K562 (cell line): Measurements from ENCODE around the gene SSU72. TPM values are rescaled to one million over a fixed set of nuclear protein-coding genes. Genes with fewer than 3 reads are reported as not detected.
A peak's percentile ranks its signal among the peaks of the same experiment; 100 is the strongest.

Experiments
- CEBPG ChIP-seq, 3 experiments: fragments of 200-800 bp in 1 of 3; sonication (Bioruptor generic) in 1 of 3; sonication (generic) in 1 of 3; formaldehyde crosslinking in 1 of 3; IDR thresholded peaks in 2 of 3; conservative IDR thresholded peaks in 1 of 3; 2 replicates each; pipeline versions ENCODE4 v1.6.1 to v1.8.0; 2016 to 2022; ENCODE audit warnings: missing compliant biosample characterization in 2 of 3, missing genetic modification characterization in 2 of 3, mild to moderate bottlenecking in 1 of 3, missing genetic modification reagents in 1 of 3
- EZH2 ChIP-seq: IDR thresholded peaks from 2 replicates; pipeline ENCODE4 v1.6.1; 2012; ENCODE audit warnings: low read depth, mild to moderate bottlenecking, inconsistent platforms, low read length, borderline replicate concordance
- FOXA3 ChIP-seq, 2 experiments: fragments of 450-650 bp in 1 of 2; sonication (generic) in 1 of 2; formaldehyde crosslinking; IDR thresholded peaks in 1 of 2; conservative IDR thresholded peaks in 1 of 2; 2 replicates each; pipeline versions ENCODE4 v1.4.0 to v1.8.0; 2020 to 2022; ENCODE audit warnings: mild to moderate bottlenecking in 2 of 2, missing genetic modification reagents in 1 of 2
- HNRNPLL ChIP-seq: fragments of 200-400 bp; formaldehyde crosslinking; IDR thresholded peaks from 2 replicates; pipeline ENCODE4 v1.6.1; 2017; ENCODE audit warnings: low read length, low read depth, mild to moderate bottlenecking; ENCODE audit not compliant: poor library complexity, severe bottlenecking
- KLF16 ChIP-seq: IDR thresholded peaks from 2 replicates; pipeline ENCODE4 v1.6.1; 2016; ENCODE audit warnings: antibody characterized with exemption
- MTA2 ChIP-seq: fragments of 450-650 bp; IDR thresholded peaks from 2 replicates; pipeline ENCODE4 v1.6.1; 2016; ENCODE audit warnings: low read depth
- NEUROD1 ChIP-seq: fragments of 150-350 bp; IDR thresholded peaks from 2 replicates; pipeline ENCODE4 v1.6.1; 2014; ENCODE audit warnings: borderline replicate concordance, low read length, low read depth; ENCODE audit not compliant: partially characterized antibody
- NR2F6 ChIP-seq: fragments of 450-650 bp; formaldehyde crosslinking; IDR thresholded peaks from 2 replicates; pipeline ENCODE4 v1.4.0; 2020; ENCODE audit warnings: mild to moderate bottlenecking
- PHB ChIP-seq: fragments of 250-450 bp; sonication (Bioruptor Pico); IDR thresholded peaks from 2 replicates; pipeline ENCODE4 v1.5.0; 2021
- REST ChIP-seq, 2 experiments: fragments of 450-650 bp; formaldehyde crosslinking in 1 of 2; IDR thresholded peaks; 2 replicates each; pipeline versions ENCODE4 v1.4.0 to v1.6.1; 2014 to 2020; ENCODE audit warnings: mild to moderate bottlenecking in 2 of 2, borderline replicate concordance in 1 of 2, low read depth in 1 of 2
- SNAPC5 ChIP-seq: fragments of 250-450 bp; sonication (Bioruptor Pico); IDR thresholded peaks from 2 replicates; pipeline ENCODE4 v1.8.0; 2021; ENCODE audit warnings: moderate library complexity, mild to moderate bottlenecking, inconsistent platforms
- TAF9B ChIP-seq: fragments of 450-650 bp; IDR thresholded peaks from 2 replicates; pipeline ENCODE4 v1.6.1; 2018; ENCODE audit warnings: mild to moderate bottlenecking; ENCODE audit not compliant: partially characterized antibody
- U2AF2 ChIP-seq: fragments of 200-400 bp; formaldehyde crosslinking; optimal IDR thresholded peaks from 2 replicates; pipeline ENCODE3; 2017; ENCODE audit warnings: low read depth, mild to moderate bottlenecking, low read length
- ZBTB49 ChIP-seq: sonication (generic); formaldehyde crosslinking; IDR thresholded peaks from 2 replicates; pipeline ENCODE4 v1.8.0; 2022; ENCODE audit warnings: missing genetic modification reagents, mild to moderate bottlenecking, borderline replicate concordance
- ZNF212 ChIP-seq: fragments of 450-650 bp; formaldehyde crosslinking; IDR thresholded peaks from 2 replicates; pipeline ENCODE4 v1.4.0; 2020; ENCODE audit warnings: mild to moderate bottlenecking
- ZNF431 ChIP-seq: sonication (generic); formaldehyde crosslinking; IDR thresholded peaks from 2 replicates; pipeline ENCODE4 v1.8.0; 2022; ENCODE audit warnings: mild to moderate bottlenecking, missing genetic modification reagents
- polyA plus RNA-seq, 8 experiments: library from polyadenylated mRNA; depleted of rRNA in 4 of 8; stranded (reverse) in 5 of 8; unstranded in 3 of 8; fragments of >200 nt; fragmentation: Nextera tagmentation in 2 of 8; fragmentation: Illumina TruSeq in 1 of 8; extraction: Ambion mirVana in 2 of 8; extraction: Trizol in 1 of 8; gene quantifications; 2 replicates each; pipeline versions ENCODE4 v1.2.1 to v1.2.3, GENCODE V29; 2011 to 2014; ENCODE audit warnings: inconsistent platforms in 1 of 8, missing spikeins in 1 of 8
- total RNA-seq, 7 experiments: library from RNA; depleted of rRNA in 6 of 7; stranded (reverse); fragments of >200 nt in 6 of 7; fragmentation: Illumina TruSeq in 2 of 7; extraction: Trizol in 2 of 7; gene quantifications; 2 replicates each; pipeline versions ENCODE4 v1.2.1 to v1.2.3, GENCODE V29; 2011 to 2021; ENCODE audit warnings: low replicate concordance in 1 of 7

The SSU72 gene
- total and polyA plus RNA-seq, 9 of the 15 experiments (the other 6 are each of a cell fraction or from before 2014, with no cell fraction given) = 70.8 to 201 (median 94.6) TPM

DNA sequence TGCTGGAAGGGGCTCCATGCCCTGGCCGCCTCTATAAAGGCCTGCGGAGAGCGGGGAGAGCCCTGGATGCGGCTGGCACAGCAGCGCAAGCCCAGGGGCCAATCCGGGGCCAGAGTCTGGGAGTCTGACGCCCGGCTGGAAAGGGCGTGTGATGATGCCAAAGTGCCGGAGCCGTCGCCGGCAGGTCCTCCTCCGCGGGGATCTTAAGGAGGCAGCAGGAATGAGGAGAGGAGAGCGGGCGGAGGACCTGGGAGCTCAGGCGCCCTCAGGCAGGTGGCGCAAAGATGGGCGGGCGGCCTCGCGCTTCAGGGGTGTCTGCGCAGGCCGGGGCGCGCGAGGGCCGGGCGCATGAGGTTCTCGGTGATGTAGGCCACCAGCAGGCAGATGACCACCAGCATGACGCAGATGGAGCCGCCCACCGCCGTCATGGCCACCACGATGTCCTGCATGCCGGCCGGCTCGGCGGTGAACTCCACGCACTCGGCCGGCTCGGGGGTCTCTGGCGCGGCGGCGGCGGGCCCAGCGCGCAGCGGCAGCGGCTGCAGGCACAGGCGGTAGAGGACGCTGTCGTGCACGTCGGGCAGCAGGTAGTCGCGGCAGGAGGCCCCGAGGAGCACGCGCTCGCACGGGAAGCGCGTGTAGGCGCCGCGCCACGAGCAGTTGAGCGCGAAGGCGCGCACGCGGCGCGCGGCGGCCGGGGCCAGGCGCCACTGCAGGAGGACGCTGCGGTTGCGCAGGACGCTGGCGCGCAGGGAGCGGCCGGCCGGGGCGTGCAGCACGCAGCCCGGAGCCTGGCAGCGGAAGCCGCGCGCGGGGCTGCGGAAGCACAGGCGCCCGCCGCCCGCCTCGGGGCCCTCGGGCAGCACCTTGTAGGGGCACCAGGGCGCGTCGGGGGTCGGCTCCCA, 24.6 kb upstream of the SSU72 start (continued):
- TF ChIP-seq REST (IDR thresholded peaks at IDR 0.05; ENCODE audit: borderline replicate concordance) (no peak), REST (CRISPR knock-in tag; IDR thresholded peaks at IDR 0.05; ENCODE audit: low read depth) (no peak), ZNF431 (peak; percentile 79; the same call in 1 of the 2 replicates), TAF9B (no peak), ZBTB49 (CRISPR knock-in tag) (no peak), CEBPG (CRISPR knock-in tag; IDR thresholded peaks at IDR 0.05) (no peak), CEBPG (tag; conservative IDR thresholded peaks at IDR 0.05 in 1 of 2, IDR thresholded peaks at IDR 0.05 in 1 of 2) (no peak), HNRNPLL (peak; percentile 65), NR2F6 (CRISPR knock-in tag) (no peak), U2AF2 (no peak), KLF16 (no peak), MTA2 (no peak), EZH2 (no peak), NEUROD1 (no peak), SNAPC5 (no peak), PHB (CRISPR knock-in tag) (no peak), FOXA3 (CRISPR knock-in tag; conservative IDR thresholded peaks at IDR 0.05 in 1 of 2, IDR thresholded peaks at IDR 0.05 in 1 of 2) (no peak; a peak in 1 of 4 replicates), ZNF212 (CRISPR knock-in tag) (no peak)
